Naive B cell (primary cell): ENCODE data around the gene ARHGEF10L. TPM values are rescaled to one million over a fixed set of nuclear protein-coding genes. Genes with fewer than 3 reads are reported as not detected.

Experiments
- ATAC-seq, 2 donors: fragments of 150-1000 bp; cut with Tn5 transposase; 2 replicates each; pipeline ENCODE4 v1.10.0; 2021; ENCODE audit warnings: low read depth in 2 of 2, mild to moderate bottlenecking in 2 of 2, moderate library complexity in 2 of 2
- DNase-seq: peaks from one replicate; pipeline ENCODE4 v3.0.0; 2022
- H3K27ac Mint-ChIP-seq, 6 donors: one replicate each; pipeline ENCODE4 v1.8.0; 2020 to 2022; ENCODE audit warnings: mild to moderate bottlenecking in 6 of 6, mixed read lengths in 6 of 6, moderate library complexity in 5 of 6, inconsistent platforms in 2 of 6
- H3K27me3 Mint-ChIP-seq, 3 donors: one replicate each; pipeline ENCODE4 v1.8.0; 2021 to 2022; ENCODE audit warnings: mixed read lengths in 3 of 3, mild to moderate bottlenecking in 1 of 3
- H3K36me3 Mint-ChIP-seq, 2 donors: one replicate each; pipeline ENCODE4 v1.8.0; 2020 to 2022; ENCODE audit warnings: mixed read lengths in 2 of 2, inconsistent platforms in 1 of 2, mild to moderate bottlenecking in 1 of 2
- H3K4me1 Mint-ChIP-seq, 3 donors: one replicate each; pipeline ENCODE4 v1.8.0; 2020 to 2022; ENCODE audit warnings: mixed read lengths in 3 of 3, inconsistent platforms in 1 of 3, mild to moderate bottlenecking in 1 of 3, moderate library complexity in 1 of 3
- H3K4me3 Mint-ChIP-seq, 8 donors: one replicate each; pipeline ENCODE4 v1.8.0; 2020 to 2022; ENCODE audit warnings: mild to moderate bottlenecking in 8 of 8, mixed read lengths in 8 of 8, moderate library complexity in 8 of 8, inconsistent platforms in 2 of 8
- H3K9me3 Mint-ChIP-seq, 7 donors: one replicate each; pipeline ENCODE4 v1.8.0; 2020 to 2022; ENCODE audit warnings: mixed read lengths in 7 of 7, mild to moderate bottlenecking in 5 of 7, inconsistent platforms in 2 of 7, moderate library complexity in 1 of 7
- polyA plus RNA-seq, 6 donors: library from polyadenylated mRNA; unstranded; fragments of 300-500 nt; fragmentation: Illumina TruSeq; gene quantifications; one replicate each; pipeline ENCODE4 v1.2.3, GENCODE V29; 2021; ENCODE audit warnings: low read depth in 6 of 6

The ARHGEF10L gene
- polyA plus RNA-seq, 6 donors from 2014 or later = 0.13 to 0.29 (median 0.28) TPM; not detected in 3

GRCh38 chr1:17682400-17682799 is 142.9 kb downstream of the ARHGEF10L start:
- H3K36me3 Mint-ChIP-seq = no peaks in the 10 kb centered on the region
- no peak overlapping the region for H3K4me3 Mint-ChIP-seq
- no peaks in the 10 kb centered on the region for H3K9me3 Mint-ChIP-seq
- H3K27ac Mint-ChIP-seq = no peak overlapping the region
- DNase-seq (no peak), ATAC-seq (no peak)
- H3K4me1 Mint-ChIP-seq = peaks cover 0 to 2% (median 0%) of the 10 kb centered on the region in 3 donors
- peaks cover 9 to 27% (median 20%) of the 10 kb centered on the region in 3 donors for H3K27me3 Mint-ChIP-seq

- DNase-seq = no peak
- Mint-ChIP-seq H3K27me3 (peaks cover 9 to 27% (median 20%) of the 10 kb centered on the region in 3 donors), H3K4me3 (no peak overlapping the region), H3K9me3 (no peaks in the 10 kb centered on the region), H3K27ac (no peak overlapping the region), H3K36me3 (no peaks in the 10 kb centered on the region), H3K4me1 (no peaks in the 10 kb centered on the region)
- no peak for ATAC-seq
Observed at GRCh38 chr1:17683598-17683997, 144.1 kb downstream of the ARHGEF10L start.

- H3K36me3 Mint-ChIP-seq = no peaks in the 10 kb centered on the region
- ATAC-seq = no peak
- DNase-seq = no peak
- no peaks in the 10 kb centered on the region for H3K4me1 Mint-ChIP-seq
- H3K27ac Mint-ChIP-seq = peak overlapping the region in 1 of 6 donors; percentile 64
- H3K9me3 Mint-ChIP-seq = peaks cover 0 to 2% (median 0%) of the 10 kb centered on the region in 7 donors
- H3K4me3 Mint-ChIP-seq = peak overlapping the region in 1 of 8 donors; percentile 22
- peaks cover 9 to 27% (median 20%) of the 10 kb centered on the region in 3 donors for H3K27me3 Mint-ChIP-seq
Observed at GRCh38 chr1:17684810-17685209, 145.3 kb downstream of the ARHGEF10L start.

GRCh38 chr1:17686258-17686657 is 146.8 kb downstream of the ARHGEF10L start:
- Mint-ChIP-seq H3K27me3 (peaks cover 5 to 27% (median 20%) of the 10 kb centered on the region in 3 donors), H3K4me3 (no peak overlapping the region), H3K9me3 (peaks cover 0 to 2% (median 0%) of the 10 kb centered on the region in 7 donors), H3K36me3 (no peaks in the 10 kb centered on the region), H3K4me1 (no peaks in the 10 kb centered on the region), H3K27ac (no peak overlapping the region)
- ATAC-seq (no peak), DNase-seq (no peak)

GRCh38 chr1:17687145-17687544 is 147.6 kb downstream of the ARHGEF10L start:
- Mint-ChIP-seq H3K9me3 (peaks cover 0 to 2% (median 0%) of the 10 kb centered on the region in 7 donors), H3K27ac (no peak overlapping the region), H3K36me3 (no peaks in the 10 kb centered on the region), H3K27me3 (peaks cover 4 to 27% (median 20%) of the 10 kb centered on the region in 3 donors), H3K4me1 (no peaks in the 10 kb centered on the region), H3K4me3 (no peak overlapping the region)
- DNase-seq = no peak
- no peak for ATAC-seq

- H3K9me3 Mint-ChIP-seq = peaks cover 0 to 2% (median 0%) of the 10 kb centered on the region in 7 donors
- DNase-seq = no peak
- H3K4me3 Mint-ChIP-seq = no peak overlapping the region
- H3K36me3 Mint-ChIP-seq = no peaks in the 10 kb centered on the region
- ATAC-seq = no peak
- peaks cover 4 to 37% (median 27%) of the 10 kb centered on the region in 3 donors for H3K27me3 Mint-ChIP-seq
- no peak overlapping the region for H3K27ac Mint-ChIP-seq
- no peaks in the 10 kb centered on the region for H3K4me1 Mint-ChIP-seq
Observed at GRCh38 chr1:17688217-17688810, 148.8 kb downstream of the ARHGEF10L start.

GRCh38 chr1:17689011-17689410 is 149.5 kb downstream of the ARHGEF10L start:
- Mint-ChIP-seq H3K27me3 (peaks cover 4 to 33% (median 21%) of the 10 kb centered on the region in 3 donors), H3K36me3 (no peaks in the 10 kb centered on the region), H3K4me3 (no peak overlapping the region), H3K27ac (no peak overlapping the region), H3K9me3 (peaks cover 0 to 2% (median 0%) of the 10 kb centered on the region in 7 donors), H3K4me1 (no peaks in the 10 kb centered on the region)
- ATAC-seq = no peak
- no peak for DNase-seq

- Mint-ChIP-seq H3K36me3 (no peaks in the 10 kb centered on the region), H3K4me1 (no peaks in the 10 kb centered on the region), H3K4me3 (no peak overlapping the region), H3K27me3 (peaks cover 0 to 21% (median 16%) of the 10 kb centered on the region in 3 donors), H3K27ac (no peak overlapping the region), H3K9me3 (peaks cover 0 to 2% (median 0%) of the 10 kb centered on the region in 7 donors)
- ATAC-seq (no peak), DNase-seq (no peak)
Observed at GRCh38 chr1:17690906-17691634, 151.6 kb downstream of the ARHGEF10L start.

- H3K4me3 Mint-ChIP-seq = no peak overlapping the region
- ATAC-seq (no peak), DNase-seq (no peak)
- no peaks in the 10 kb centered on the region for H3K36me3 Mint-ChIP-seq
- peaks cover 0 to 2% (median 0%) of the 10 kb centered on the region in 7 donors for H3K9me3 Mint-ChIP-seq
- H3K4me1 Mint-ChIP-seq = no peaks in the 10 kb centered on the region
- H3K27me3 Mint-ChIP-seq = peaks cover 2 to 15% (median 10%) of the 10 kb centered on the region in 3 donors
- H3K27ac Mint-ChIP-seq = no peak overlapping the region
Observed at GRCh38 chr1:17692645-17693044, 153.1 kb downstream of the ARHGEF10L start.

- ATAC-seq (no peak), DNase-seq (no peak)
- no peaks in the 10 kb centered on the region for H3K4me1 Mint-ChIP-seq
- no peak overlapping the region for H3K27ac Mint-ChIP-seq
- peaks cover 5 to 15% (median 10%) of the 10 kb centered on the region in 3 donors for H3K27me3 Mint-ChIP-seq
- no peaks in the 10 kb centered on the region for H3K36me3 Mint-ChIP-seq
- H3K4me3 Mint-ChIP-seq = no peak overlapping the region
- H3K9me3 Mint-ChIP-seq = no peaks in the 10 kb centered on the region
Observed at GRCh38 chr1:17696417-17697301, 157.2 kb downstream of the ARHGEF10L start.

- H3K36me3 Mint-ChIP-seq = no peaks in the 10 kb centered on the region
- peaks cover 5 to 12% (median 9%) of the 10 kb centered on the region in 3 donors for H3K27me3 Mint-ChIP-seq
- no peaks in the 10 kb centered on the region for H3K9me3 Mint-ChIP-seq
- no peaks in the 10 kb centered on the region for H3K4me1 Mint-ChIP-seq
- DNase-seq = no peak
- no peak for ATAC-seq
- H3K27ac Mint-ChIP-seq = no peak overlapping the region
- H3K4me3 Mint-ChIP-seq = no peak overlapping the region
Observed at GRCh38 chr1:17697458-17697857, 158.0 kb downstream of the ARHGEF10L start.

- Mint-ChIP-seq H3K27ac (no peak overlapping the region), H3K9me3 (no peaks in the 10 kb centered on the region), H3K27me3 (peaks cover 0 to 5% (median 0%) of the 10 kb centered on the region in 3 donors), H3K4me1 (no peaks in the 10 kb centered on the region), H3K4me3 (no peak overlapping the region), H3K36me3 (no peaks in the 10 kb centered on the region)
- ATAC-seq (no peak), DNase-seq (no peak)
Observed at GRCh38 chr1:17699581-17699980, 160.1 kb downstream of the ARHGEF10L start.
